SU-DHL-6 (cell line): ENCODE measurements around the gene SMIM10.

Experiments used
- CTCF ChIP-seq: fragments of 200-600 bp; sonication (generic); IDR thresholded peaks from one replicate; pipeline ENCODE4 v1.5.1; 2017; ENCODE audit warnings: antibody characterized with exemption, mild to moderate bottlenecking, low read length, moderate library complexity; ENCODE audit not compliant: insufficient read depth, poor library complexity, severe bottlenecking
- EZH2phosphoT487 ChIP-seq: fragments of 200-600 bp; sonication (generic), shearing (Covaris generic); conservative IDR thresholded peaks from 2 replicates; pipeline ENCODE4 v1.6.1; 2018; ENCODE audit warnings: mild to moderate bottlenecking, antibody characterized with exemption, low read length, moderate library complexity, mixed read lengths

- TF ChIP-seq CTCF (no peak), EZH2phosphoT487 (no peak)
Observed at GRCh38 chrX:134997646-134998045, 6.9 kb downstream of the SMIM10 start.
